IPS DF 4.7 (cell line): ENCODE data around the gene CCDC187.

Experiments used
- DNase-seq: peaks from one replicate; pipeline ENCODE4 v3.0.0-alpha.2; 2013; ENCODE audit warnings: low spot score; ENCODE audit errors: extremely low read depth

The CCDC187 gene

DNA sequence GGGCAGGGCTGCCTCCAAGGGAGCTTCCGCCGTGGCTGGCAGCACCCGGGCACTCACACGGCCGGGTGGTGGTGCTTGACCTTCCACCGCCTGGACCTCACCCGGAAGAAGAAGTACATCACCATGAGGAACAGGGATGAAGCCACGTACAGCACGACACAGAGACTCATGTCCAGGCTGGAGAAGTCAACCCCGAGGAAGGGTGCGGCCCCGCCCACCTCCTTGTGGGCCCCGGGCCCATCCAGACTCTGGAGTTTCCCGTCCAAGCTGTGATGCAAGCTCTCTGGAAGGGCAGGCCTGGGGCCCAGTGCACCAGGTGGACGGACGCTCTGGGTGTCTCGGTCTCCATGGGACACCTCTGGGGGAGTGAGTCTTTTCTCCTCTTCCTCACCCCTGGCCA is 95.2 kb downstream of the CCDC187 start:
- no peak for DNase-seq

DNA sequence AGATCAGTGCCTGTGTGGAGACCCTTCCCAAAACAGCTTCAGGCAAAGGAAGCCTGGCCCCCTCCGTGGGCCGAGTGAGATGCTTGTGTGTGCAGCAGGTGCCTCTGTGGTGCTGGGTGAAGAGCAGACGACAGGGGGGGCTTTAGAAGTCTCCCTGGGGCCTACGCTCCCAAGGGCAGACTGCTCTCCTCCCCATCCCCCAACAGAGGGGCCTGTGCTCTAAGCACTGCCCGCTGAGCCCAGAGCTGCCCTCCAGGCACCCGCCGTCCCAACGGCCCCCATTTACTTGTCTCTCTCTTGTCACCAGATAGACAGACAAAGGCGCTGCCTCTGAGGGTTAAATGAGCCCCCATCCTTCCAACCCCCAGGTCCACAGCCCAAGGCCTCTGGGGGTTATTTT is 96.3 kb downstream of the CCDC187 start:
- DNase-seq = no peak

DNA sequence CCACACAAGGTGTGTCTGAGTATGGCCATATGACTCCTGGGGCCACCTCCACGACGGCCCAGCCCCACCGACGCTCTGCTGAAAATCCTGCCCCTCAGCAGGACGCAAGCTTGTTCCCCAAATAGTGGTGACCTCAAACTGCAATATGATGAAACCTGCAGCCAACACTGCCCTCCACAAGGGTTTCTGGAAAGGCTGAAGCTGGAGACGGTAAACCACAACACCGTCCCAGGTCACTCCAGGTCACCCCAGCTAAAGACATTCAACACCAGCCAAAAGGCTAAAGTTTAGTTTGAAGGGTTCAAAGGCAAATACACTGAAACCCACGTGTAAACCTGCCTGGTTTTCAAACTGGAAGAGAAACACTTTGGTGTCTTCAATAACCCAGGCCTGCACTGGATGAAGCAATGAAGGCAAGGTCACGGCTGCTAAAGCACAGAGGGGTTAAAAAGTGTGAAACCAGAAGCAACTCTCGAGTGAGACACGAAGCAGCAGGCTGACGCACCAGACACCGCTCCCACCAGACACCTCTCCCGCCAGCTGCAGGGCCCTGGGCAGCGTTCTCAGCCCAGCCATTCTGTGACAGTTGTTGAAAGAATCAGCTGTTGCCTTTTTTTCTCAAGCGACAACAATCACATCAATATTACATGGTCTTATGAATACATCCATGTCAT is 97.2 kb downstream of the CCDC187 start:
- no peak for DNase-seq

DNA sequence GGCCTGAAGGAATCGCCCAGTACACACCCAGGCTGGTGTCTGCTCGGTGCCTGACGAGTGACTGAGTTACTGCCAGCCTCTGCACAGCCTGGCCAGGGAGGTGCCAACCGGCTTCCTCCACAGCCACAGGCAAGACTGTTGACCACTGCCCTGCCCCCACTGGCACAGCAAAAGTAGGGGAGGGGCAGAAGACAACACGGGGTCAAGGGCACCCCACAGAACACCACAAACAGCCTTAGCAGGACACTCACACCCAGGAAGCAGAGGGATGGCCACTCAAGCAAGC is 98.2 kb downstream of the CCDC187 start:
- DNase-seq = no peak

DNA sequence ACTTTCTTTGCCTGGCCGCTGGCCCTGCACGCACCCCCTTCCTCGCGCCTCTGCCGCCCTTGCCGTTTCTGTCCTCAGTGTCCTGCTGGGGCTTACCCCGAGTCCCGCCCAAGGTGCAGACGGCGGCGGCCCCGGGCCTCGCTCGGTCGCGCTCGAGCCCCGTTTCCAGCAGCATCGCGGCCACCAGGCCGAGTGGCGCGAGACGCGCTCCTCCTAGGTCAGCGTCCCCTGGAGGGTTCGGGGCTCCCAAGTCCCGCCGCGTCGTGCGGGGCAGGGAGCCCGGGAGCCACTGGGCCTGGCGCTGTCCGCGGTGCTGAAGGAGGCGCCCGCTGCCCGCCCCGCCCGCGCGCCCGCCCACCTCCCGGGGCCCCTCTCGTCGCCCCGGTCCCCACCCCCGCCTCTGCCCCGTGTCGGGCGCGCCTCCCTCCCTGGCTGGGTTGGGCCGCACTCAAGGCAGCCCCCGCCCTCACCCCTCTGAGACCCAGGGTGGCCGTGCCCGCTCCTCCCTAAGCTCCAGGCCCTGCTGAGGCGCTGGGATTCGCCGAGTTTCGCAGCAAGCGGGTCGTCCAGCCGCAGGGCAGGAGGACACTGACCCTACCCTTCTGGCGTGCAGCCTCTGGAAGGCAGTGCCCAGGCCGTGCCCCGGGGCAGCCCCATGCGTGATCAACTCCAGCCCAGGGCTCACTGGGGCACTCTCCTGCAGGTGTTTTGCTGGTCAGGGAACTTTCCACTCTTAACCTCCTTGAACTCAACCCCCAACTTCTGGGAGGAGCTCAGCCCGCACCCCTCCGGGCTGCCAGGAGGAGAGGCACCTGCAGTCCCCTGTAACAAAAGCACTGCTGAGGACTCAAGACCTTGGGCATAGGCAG is 98.8 kb downstream of the CCDC187 start, which contains the start of gene LHX3:
LHX3 (minus strand) TSS at position 291 of the 869 bp plus-strand sequence; CDS start at position 175, 116 bp downstream.
- no peak for DNase-seq

DNA sequence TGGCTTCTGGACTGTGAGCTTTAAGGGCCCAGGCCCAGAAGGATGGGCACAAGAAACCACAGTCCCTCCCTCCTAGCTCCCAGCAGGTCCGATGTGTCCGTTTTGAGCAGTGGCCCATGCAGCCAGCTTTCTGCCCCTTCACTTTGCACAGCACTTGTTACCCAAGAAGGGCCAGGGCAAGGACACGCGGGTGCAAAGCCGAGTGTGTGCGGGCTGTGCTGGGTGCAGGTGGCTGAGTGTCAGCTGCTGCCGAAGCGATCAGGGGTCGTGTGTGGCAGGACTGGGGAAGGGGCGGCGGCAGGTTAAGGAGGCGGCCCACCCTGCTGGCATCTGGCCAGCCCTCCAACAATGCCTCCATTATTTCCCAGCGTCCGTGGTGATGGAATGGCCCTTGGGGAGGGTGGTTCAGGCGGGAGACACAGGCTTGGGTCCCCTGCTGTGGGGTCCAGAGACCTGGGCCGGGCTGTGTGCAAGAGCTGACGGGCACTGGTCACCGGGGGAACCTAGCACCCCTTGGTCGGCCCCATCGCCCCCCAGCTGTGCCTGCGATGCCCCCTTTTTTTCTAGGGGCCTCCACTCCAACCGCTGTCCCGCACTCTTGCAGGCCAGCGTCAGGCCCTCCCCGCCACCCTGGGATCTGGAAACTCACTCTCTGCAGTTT is 99.6 kb downstream of the CCDC187 start:
- DNase-seq = no peak

DNA sequence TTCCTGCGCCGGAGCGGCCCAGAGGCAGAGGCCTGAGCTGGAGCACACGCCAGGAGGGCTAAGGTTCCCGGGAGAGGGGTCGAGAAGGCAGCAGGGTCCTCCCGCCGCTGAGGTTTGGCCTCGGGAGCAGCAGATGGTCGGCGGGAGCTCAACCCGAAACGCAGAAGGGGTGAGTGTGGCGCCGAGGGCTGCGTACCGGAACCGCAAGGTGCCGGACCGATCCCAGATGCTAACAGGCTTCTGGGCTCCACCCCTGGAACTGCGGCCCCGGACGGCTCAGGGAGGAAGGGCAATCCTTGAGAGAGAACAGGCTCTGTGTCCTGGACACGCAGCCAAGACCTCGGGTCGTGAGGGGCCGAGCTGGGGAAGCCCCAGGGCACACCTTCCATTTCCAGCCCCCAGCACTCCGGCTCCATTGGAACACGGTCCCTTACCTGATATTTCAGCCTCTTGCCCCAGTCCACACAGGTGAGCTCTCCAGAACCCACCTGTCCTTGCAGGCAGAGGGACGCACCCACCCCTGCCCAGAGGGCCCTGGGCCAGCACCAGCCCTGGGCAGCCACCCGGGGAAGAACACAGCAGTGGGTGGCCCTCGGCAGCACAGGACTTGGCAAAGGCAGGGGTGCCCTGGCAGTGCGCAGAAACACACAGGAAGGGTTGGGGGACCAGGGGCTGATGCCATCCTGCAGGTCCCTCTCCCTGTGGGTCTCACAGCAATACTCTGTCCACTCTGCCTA is 100.3 kb downstream of the CCDC187 start:
- DNase-seq = no peak

DNA sequence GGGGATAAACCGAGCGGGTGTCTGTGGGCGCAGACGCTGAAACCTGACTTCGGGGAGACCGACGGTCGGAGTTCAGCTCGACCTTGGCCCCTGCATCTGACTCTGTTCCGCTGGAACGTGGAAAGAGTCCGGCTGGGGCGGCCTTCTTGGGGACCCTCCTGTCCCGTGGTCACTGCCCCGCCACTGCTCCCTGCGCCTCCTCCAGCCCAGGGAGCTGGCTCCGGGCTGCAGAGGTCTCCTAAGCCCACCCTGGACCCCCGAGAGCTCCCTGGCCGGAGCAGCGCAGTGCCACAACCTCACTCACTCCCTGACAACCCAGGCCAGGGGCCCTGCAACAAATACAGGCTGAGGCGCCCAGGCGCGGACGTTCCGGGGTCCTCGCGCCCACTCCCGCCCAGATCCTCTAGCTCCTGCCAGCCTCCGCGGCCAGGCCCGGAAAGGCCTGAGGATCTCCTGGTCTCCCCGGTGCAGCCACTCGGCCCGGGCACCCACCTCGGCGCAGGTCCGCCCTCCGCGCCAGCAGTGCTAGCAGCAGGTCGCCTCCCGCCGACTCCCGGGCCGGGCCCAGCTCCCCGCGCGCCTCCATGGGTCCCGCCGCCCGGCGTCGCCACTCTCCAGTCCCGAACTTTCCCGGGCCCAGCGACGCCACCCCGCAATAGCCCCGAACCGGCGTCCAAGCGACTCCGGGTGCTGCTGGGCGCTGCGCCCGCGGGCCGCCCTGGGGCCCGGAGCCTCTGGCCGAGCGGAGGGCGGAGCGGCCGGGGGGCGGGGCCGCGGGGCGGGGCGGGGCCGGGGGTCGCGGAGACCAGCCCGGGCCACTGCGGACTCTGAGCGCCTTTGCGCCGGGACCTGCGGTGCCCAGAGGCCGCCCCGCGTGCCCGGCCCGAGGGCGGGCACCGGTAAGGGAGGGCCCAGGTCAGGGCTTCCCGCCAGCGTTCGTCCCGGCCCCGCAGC is 101.2 kb downstream of the CCDC187 start:
- DNase-seq = no peak

DNA sequence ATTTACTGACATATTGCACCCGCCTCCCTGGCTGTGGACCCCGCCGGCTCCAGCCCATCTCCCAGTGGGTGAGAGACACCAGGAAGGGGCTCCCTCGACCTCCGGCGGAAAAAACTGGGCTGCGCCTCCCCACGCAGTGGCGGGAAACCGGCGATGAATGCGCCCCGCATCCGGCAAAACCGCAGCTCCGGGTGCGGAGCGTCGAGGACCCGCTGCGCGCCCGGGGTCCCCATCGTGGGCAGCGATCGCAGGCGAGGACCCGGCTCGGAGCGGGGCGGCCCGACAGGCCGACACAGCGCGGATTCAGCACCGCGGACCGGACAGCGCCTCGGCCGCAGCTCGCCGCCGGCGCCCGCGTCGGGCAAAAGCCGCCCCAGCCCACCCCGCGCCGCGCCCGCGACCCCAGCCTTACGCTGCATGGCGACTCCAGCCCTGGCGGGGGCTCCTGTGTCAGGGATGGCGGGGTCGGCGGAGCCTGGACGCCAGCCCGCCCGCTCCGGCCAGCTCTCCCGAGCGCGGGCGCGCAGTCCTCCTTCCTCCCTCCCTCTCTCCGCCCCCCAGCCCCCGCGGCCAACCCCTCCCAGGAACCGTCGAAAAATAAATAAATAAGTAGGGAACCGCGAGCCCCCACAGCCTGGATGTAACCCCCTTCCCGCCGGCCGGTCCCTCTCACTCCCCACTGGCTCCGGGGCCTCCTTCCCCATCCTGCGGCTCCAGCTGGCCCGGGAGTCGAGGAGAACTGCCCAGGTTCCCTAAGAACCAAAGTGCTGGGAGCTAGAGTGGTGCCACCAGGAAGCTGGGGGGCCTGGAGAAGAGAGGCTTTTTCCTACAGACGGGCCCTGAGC is 102.1 kb downstream of the CCDC187 start:
- DNase-seq = no peak

DNA sequence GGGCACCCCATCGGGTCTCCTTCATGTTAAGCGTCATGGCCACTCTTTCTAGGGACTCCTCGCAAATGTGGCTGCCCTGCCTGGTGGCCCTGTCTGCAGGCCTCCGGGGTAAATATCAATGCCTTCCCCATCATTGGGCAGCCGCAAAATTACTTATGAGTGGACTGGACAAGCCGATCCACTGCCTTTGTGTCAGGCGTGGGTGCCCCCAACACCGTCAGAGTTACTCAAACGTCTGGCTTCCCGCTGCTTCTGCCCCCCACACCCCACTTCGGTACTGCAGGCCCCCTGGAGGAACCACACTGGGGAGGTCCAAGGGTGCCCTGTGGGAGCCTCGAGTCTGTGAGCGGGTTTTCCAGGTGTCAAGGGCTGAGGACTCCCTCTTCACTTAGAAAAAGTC is 102.7 kb downstream of the CCDC187 start:
- no peak for DNase-seq

DNA sequence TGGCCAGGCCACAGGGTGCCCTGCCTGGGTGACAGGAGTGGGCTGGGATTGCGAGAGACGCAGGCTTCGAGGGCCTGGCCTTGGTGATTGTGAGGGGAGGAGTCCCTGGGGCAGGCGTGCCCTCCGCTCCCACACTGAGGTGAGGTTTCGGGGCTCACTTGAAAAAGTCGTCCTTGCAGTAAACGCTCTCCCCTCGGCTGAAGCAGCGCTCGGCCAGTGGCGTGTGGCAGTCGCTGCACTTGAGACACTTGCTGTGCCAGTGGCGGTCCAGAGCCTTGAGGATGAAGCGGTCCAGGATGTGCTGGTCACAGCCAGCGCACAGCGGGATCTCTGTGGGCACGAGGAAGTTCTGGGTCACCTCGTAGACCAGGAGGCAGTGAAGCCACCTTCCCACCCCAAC is 103.5 kb downstream of the CCDC187 start:
- DNase-seq = no peak
